SU-DHL-6 (cell line): ENCODE data around the gene CAMK1D.

Experiments
- EZH2phosphoT487 ChIP-seq: fragments of 200-600 bp; sonication (generic), shearing (Covaris generic); conservative IDR thresholded peaks from 2 replicates; pipeline ENCODE4 v1.6.1; 2018; ENCODE audit warnings: mild to moderate bottlenecking, antibody characterized with exemption, low read length, moderate library complexity, mixed read lengths
- TF ChIP-seq, protein P1 (sequence below): fragments of 200-600 bp; sonication (generic); IDR thresholded peaks from one replicate; pipeline ENCODE4 v1.5.1; 2017; ENCODE audit warnings: antibody characterized with exemption, mild to moderate bottlenecking, low read length, moderate library complexity; ENCODE audit not compliant: insufficient read depth, poor library complexity, severe bottlenecking

DNA sequence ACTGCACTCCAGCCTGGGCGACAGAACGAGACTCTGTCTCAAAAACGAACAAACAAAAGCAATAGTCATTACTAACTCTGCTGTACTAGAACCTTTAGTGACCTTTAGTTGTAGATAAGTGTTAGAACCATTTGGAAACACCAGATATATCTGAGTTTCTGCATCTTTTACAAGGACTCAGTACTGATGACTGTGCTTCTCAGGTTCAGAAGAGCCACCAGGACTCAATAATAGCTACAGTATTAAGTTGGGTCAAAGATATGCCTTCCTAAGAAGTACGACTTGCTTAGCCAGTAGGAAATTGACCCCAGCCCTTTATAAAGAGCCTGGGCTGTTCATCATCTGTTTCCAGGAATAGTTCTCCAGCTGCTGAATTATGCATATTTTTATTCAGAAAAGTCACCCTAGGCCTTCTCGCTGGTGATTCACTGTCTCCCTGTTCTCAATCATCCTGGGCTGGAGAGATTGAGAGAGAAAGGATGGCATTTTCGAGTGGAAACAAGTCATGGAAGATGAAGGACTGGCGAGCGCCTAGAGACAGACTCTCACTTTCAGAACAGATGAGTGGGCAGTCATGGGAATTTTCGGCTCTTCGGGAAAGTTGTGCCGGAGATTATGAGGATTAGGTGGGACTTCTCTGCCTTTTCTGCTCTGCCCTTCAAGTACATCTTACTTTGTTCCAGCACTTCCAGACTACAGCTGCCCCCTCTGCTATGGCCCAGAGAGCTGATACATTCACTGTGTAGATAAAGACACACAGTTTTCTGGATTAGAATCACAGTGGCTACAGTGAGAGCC, 336.1 kb downstream of the CAMK1D start:
- TF ChIP-seq, protein P1, sequence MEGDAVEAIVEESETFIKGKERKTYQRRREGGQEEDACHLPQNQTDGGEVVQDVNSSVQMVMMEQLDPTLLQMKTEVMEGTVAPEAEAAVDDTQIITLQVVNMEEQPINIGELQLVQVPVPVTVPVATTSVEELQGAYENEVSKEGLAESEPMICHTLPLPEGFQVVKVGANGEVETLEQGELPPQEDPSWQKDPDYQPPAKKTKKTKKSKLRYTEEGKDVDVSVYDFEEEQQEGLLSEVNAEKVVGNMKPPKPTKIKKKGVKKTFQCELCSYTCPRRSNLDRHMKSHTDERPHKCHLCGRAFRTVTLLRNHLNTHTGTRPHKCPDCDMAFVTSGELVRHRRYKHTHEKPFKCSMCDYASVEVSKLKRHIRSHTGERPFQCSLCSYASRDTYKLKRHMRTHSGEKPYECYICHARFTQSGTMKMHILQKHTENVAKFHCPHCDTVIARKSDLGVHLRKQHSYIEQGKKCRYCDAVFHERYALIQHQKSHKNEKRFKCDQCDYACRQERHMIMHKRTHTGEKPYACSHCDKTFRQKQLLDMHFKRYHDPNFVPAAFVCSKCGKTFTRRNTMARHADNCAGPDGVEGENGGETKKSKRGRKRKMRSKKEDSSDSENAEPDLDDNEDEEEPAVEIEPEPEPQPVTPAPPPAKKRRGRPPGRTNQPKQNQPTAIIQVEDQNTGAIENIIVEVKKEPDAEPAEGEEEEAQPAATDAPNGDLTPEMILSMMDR: no peak
- TF ChIP-seq EZH2phosphoT487: no peak
